Cerebellar nuclear complex (tissue), 1 donor: Measurements from ENCODE around the gene PAQR5.
A peak's percentile ranks its signal among the peaks of the same experiment; 100 is the strongest.
"Not testable (repeated sequence)": the region's sequence is repeated elsewhere in the genome, so short reads cannot be mapped to it uniquely, and the experiment has no call there.

Experiments used
- DNase-seq, 2 experiments: peaks; one replicate each; lab custom pipeline; 2025; lab: John Stamatoyannopoulos, UW

PAQR5 gene

GRCh38 chr15:69298697-69299441, at the start of gene PAQR5:
Gene PAQR5 (plus strand): TSS chr15:69298912. CDS start chr15:69360081, 61,169 bp downstream.
- DNase-seq = no peak

GRCh38 chr15:69253156-69253555, 45.6 kb upstream of the PAQR5 start:
- DNase-seq = no peak

GRCh38 chr15:69265347-69265955, 33.3 kb upstream of the PAQR5 start:
- DNase-seq = peak in 1 of 2 experiments; percentile 16

GRCh38 chr15:69271217-69271616, 27.5 kb upstream of the PAQR5 start:
- no peak for DNase-seq

- no peak for DNase-seq
Observed at GRCh38 chr15:69272139-69272538, 26.6 kb upstream of the PAQR5 start.

- no peak for DNase-seq
Observed at GRCh38 chr15:69272891-69273290, 25.8 kb upstream of the PAQR5 start.

GRCh38 chr15:69275074-69275670, 23.5 kb upstream of the PAQR5 start:
- DNase-seq = no peak

- no peak for DNase-seq
Observed at GRCh38 chr15:69275933-69276560, 22.7 kb upstream of the PAQR5 start.

GRCh38 chr15:69277316-69277715, 21.4 kb upstream of the PAQR5 start:
- DNase-seq = no peak

- DNase-seq = no peak
Observed at GRCh38 chr15:69279636-69280035, 19.1 kb upstream of the PAQR5 start.

GRCh38 chr15:69280783-69281182, 17.9 kb upstream of the PAQR5 start:
- no peak for DNase-seq

- no peak for DNase-seq
Observed at GRCh38 chr15:69282104-69282743, 16.5 kb upstream of the PAQR5 start.

GRCh38 chr15:69285834-69286233, 12.9 kb upstream of the PAQR5 start:
- DNase-seq = no peak

- DNase-seq = no peak
Observed at GRCh38 chr15:69288011-69288410, 10.7 kb upstream of the PAQR5 start.

GRCh38 chr15:69288531-69289341, 10.0 kb upstream of the PAQR5 start:
- DNase-seq = no peak

GRCh38 chr15:69289342-69290146, 9.2 kb upstream of the PAQR5 start:
- no peak for DNase-seq

GRCh38 chr15:69290346-69291164, 8.2 kb upstream of the PAQR5 start:
- no peak for DNase-seq

GRCh38 chr15:69291651-69292050, 7.1 kb upstream of the PAQR5 start:
- DNase-seq = not testable (repeated sequence)

GRCh38 chr15:69292826-69293420, 5.8 kb upstream of the PAQR5 start:
- DNase-seq = no peak
